ENCODE data around the gene C2orf74.
A peak's percentile ranks its signal among the peaks of the same experiment; 100 is the strongest.
"Not testable (repeated sequence)": the region's sequence is repeated elsewhere in the genome, so short reads cannot be mapped to it uniquely, and the experiment has no call there.

Gene C2orf74

DNA sequence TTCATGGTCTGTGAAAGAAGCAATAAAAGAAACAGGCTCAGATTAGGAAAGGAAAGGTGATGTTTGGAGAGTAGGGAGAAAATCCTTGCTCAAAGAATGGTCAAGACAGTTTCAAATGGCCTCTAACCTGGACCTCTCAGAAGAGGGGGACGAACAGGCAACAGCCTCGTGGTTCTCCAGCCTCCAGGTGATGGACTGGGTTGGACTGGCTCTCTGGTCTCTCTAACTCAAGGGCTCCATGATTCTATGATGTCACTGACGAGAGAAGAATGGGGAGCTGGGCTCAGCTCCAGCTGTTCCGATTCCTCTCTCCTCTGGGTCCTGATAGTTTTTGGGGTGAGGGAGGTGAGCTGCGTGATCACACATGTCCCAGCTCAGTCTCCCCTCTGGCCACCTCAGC lies at the start of gene C2orf74:
C2orf74 (plus strand) TSS at position 301 of the 400 bp plus-strand sequence. CDS start 327 bp downstream, outside the sequence.
- DNase-seq (ENCODE audit: low read depth) = no peak

DNA sequence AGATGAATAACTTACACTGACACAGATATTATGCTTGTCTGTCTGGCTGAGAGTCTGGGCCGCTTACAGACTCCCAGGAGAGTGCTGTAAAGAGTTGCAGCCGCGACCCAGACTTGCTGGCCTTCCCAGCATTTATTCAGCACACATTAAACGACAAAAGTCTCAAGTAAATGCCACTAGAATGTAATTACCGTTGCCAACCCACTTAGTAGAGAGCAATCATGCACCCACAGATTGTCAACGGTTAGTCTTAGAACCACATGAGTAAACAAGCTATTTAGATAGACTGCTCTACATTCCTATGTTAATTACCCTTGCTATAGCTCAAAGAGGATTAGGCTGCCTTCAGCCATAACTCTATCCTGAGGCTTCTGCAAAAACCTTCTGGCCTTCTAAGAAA lies 47.8 kb upstream of the C2orf74 start:
- no peak for DNase-seq (ENCODE audit: low read depth)

DNA sequence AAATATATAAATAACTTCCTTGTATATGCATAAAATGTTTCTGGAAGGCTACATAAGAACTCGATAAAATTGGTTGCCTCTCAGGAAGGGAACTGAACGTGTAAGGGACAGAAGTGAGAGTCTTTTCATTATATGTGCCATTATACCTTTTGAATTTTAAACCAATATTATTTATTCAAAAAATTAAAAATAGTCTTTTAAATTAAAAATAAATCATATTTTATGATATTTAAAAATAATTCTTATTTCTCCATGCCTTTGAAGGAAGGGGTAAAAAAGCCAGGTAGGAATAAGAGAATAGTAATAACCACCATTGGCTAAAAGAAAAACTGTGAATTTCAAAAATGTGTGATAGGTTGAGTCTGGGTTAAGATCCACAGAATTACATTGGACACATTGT lies 45.7 kb upstream of the C2orf74 start:
- no peak for DNase-seq (ENCODE audit: low read depth)

DNA sequence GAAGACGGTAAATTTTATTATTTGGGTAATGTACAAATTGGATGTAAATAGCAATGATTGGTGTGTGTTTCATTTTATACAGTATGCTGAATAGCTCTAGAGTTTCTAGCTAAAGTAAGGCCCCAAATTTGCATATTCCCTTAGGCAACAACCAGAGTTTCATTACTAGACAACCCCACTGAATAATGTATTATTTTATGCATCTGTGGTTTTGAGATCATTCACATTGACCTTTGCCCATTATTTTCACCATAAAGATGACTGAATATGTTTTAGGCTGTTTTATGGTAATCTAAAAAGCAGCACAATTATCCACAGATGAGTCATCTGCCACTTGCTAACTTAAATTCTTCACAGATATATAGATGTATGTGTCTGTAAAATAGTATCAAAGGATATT lies 44.5 kb upstream of the C2orf74 start:
- DNase-seq (ENCODE audit: low read depth) = peak; percentile 32

GRCh38 chr2:61125123-61125710 lies 36.8 kb upstream of the C2orf74 start:
- DNase-seq (ENCODE audit: low read depth) = no peak

DNA sequence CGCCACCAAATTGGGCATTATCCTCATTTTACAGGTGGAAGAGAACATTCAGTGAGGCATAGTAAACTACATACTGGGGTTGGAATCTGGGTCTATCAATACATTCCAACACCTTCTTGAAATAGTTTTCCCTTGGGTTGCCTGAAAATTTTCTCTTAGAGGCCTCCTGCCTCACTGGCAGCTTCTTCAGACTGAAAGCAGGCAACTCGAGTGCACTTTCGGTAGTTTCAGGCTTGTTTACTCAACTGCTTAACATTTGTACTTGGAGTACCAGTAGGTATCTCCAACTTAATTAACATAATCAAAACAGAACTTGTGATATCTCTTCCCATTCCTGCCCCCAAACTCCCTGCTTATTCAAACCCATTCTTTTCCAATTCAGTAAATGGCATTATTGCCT lies 36.2 kb upstream of the C2orf74 start:
- DNase-seq (ENCODE audit: low read depth) = no peak

DNA sequence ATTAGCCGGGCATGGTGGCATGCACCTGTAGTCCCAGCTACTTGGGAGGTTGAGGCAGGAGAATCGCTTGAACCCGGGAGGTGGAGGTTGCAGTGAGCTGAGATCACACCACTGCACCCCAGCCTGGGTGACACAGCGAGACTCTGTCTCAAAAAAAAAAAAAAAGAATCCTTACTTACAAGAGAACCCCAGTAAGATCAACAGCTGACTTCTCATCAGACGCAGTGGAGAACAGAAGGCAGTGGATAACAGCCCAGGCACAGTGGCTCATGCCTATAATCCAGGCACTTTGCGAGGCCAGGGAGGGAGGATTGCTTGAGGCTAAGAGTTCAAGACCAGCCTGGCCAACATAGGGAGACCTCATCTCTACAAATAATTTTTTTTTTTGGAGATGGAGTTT lies 33.9 kb upstream of the C2orf74 start:
- DNase-seq (ENCODE audit: low read depth) = not testable (repeated sequence)

- no peak for DNase-seq (ENCODE audit: low read depth)
These were observed 27.8 kb upstream of the C2orf74 start for GRCh38 chr2:61134141-61134540.

- DNase-seq (ENCODE audit: low read depth) = no peak
These were observed 26.5 kb upstream of the C2orf74 start for GRCh38 chr2:61135510-61135909.

GRCh38 chr2:61138859-61139258 lies 23.1 kb upstream of the C2orf74 start:
- DNase-seq (ENCODE audit: low read depth) = no peak

DNA sequence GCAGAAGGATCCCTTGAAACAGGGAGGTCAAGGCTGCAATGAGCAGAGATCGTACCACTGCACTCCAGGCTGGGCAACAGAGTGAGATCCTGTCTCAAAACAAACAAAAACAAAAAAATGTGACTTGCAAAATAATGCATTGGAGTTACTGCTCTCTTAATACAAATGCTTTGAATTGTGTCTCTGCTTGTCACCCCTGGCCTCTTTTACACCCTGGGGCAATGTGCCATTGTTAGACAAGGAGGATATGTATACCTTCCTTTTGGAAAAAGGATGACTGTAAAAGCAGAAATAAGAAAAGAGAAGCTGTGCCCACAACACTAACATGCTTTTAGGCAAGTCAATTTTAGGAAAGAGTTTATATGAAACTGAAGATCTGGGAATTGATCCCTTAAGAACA lies 20.8 kb upstream of the C2orf74 start:
- no peak for DNase-seq (ENCODE audit: low read depth)

GRCh38 chr2:61144697-61145268 lies 17.2 kb upstream of the C2orf74 start:
- DNase-seq (ENCODE audit: low read depth) = peak; percentile 96

DNA sequence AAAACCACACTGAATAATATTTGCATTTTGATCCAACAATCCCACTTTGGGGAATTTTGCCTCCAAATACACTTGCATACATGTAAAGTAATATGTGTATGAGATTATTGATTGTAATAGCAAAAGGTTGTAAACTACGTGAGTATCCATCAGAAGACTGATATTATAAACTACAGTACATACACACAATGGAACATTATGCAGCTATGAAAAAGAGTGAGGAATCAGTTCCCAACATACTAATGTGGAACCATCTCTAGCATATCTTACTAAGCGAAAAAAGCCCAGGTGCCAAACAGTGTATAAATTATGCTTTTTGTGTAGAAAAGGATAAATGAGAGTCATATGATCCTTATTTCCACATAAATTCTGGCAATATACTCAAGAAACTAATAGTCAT lies 16.0 kb upstream of the C2orf74 start:
- no peak for DNase-seq (ENCODE audit: low read depth)

GRCh38 chr2:61148091-61148490 lies 13.9 kb upstream of the C2orf74 start:
- not testable (repeated sequence) for DNase-seq (ENCODE audit: low read depth)

- no peak for DNase-seq (ENCODE audit: low read depth)
These were observed 12.9 kb upstream of the C2orf74 start for GRCh38 chr2:61149074-61149473.

GRCh38 chr2:61151436-61151835 lies 10.6 kb upstream of the C2orf74 start:
- DNase-seq (ENCODE audit: low read depth) = no peak

DNA sequence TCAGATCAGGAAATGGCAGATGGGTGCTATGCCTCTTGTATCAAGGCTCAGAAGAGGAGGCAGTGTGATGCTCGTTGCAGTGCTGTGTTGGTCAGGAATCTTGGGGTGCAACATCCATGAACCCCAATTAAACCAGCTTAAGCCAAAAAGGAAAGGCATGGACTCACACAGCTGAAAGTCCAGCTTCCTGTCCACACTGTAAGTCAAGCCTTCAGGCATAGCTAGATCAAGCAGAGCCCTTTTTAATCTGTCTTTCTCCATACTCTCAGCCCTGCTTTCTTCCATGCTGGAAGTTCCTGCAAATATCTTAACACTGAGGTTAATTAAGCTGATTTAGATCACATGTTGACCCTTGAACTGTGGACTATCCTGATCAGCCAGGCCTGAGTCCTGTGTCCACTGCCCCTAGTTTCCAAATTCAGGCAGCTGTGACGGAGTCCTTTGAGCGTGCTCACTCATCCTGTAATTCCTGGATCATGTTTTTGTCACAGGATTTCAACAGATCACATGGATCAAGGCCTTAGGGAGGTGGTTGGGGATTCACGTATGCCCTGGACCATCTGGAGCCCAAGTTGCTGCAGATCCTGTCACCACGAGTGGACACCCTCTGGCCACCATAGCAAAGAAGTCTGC lies 4.5 kb upstream of the C2orf74 start:
- no peak for DNase-seq (ENCODE audit: low read depth)

DNA sequence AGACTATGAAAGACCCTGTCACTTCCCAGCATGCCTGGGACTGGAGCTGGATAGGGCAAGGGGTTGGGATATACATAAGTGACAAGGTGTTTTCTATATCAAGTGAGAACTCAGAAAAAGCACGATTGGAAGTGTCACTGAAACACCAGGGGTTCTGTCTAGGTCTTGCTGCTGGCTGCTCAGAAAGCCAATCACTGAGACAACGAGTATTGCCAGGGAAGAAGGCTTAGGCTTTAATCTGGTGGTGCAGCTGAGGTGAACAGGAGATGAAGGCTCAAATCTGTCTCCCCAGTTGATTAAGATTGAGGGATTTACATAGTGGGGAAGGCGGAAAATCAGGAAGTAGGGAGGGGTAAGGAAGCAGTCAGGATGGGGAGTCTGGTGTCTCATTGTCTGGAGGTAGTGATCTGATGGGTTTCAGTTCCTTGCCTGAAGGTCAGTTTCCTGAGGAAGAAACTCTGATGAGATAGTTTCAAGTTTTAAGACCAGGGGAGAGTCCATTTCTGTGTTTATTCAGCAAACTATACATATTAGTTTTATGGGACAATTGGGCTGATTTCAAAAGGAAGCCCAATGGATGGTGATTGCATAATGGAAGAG lies 3.5 kb upstream of the C2orf74 start:
- no peak for DNase-seq (ENCODE audit: low read depth)

- DNase-seq (ENCODE audit: low read depth) = no peak
These were observed 733 bp downstream of the C2orf74 start for GRCh38 chr2:61162721-61163120.

DNA sequence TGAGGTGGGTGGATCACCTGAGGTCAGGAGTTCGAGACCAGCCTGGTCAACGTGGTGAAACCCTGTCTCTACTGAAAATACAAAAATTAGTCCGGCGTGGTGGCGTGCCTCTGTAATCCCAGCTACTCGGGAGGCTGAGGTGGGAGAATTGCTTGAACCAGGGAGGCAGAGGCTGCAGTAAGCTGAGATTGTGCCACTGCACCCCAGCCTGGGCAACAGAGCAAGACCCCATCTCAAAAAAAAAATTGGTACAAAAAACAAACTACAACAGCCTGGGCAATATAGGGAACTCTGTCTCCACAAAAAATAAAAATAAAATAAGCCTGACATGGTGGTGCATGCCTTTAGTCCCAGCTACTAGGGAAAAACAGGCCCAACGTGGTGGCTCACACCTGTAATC lies 3.1 kb downstream of the C2orf74 start:
- DNase-seq (ENCODE audit: low read depth) = not testable (repeated sequence)

- no peak for DNase-seq (ENCODE audit: low read depth)
These were observed 4.0 kb downstream of the C2orf74 start for GRCh38 chr2:61165946-61166345.

GRCh38 chr2:61167579-61167978 lies 5.6 kb downstream of the C2orf74 start:
- no peak for DNase-seq (ENCODE audit: low read depth)

GRCh38 chr2:61172671-61173070 lies 10.7 kb downstream of the C2orf74 start:
- DNase-seq (ENCODE audit: low read depth) = no peak

All from GM04504 (cell line).